ENCODE measurements around the gene ABCG4.
"Not testable (repeated sequence)": the region's sequence is repeated elsewhere in the genome, so short reads cannot be mapped to it uniquely, and the experiment has no call there.

ABCG4 gene

DNA sequence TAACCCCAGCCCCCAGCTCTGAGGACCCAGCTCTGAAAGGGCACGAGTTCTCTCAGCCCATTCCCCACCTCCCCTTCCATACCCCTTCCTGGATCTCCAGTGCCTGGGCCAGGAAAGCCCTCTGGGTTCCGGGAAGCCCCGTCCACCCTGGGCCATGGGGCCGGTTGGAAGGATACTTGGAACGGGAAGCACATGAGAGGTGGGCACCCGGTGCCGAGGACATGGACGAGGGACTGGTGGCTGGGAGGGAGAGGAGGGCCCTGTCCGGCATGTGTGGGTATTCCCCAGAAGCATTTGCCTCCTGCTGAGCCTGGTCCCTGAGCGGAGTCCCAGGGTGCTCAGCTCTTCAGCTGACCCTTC is 32.6 kb upstream of the ABCG4 start:
- DNase-seq = no peak

DNA sequence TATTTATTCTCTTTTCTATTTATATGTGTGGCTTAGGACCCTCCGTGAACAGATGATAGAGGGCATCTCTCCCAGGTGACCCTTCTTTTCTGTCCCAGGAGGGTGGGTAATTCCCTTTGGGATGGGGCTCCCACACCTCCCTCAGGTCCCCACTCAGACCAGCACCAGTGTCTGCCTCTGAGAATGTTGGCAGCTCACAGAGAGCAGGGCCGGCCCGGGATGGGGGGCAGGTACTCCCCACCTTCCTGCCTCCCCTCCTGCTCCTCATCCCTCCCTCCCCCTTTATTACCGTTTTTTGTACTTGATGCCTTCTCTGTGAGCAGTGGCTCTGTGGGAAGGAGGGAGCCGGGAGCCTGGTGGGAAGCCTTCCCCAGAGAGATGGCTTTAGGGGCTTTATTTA is 32.3 kb upstream of the ABCG4 start:
- no peak for DNase-seq

DNA sequence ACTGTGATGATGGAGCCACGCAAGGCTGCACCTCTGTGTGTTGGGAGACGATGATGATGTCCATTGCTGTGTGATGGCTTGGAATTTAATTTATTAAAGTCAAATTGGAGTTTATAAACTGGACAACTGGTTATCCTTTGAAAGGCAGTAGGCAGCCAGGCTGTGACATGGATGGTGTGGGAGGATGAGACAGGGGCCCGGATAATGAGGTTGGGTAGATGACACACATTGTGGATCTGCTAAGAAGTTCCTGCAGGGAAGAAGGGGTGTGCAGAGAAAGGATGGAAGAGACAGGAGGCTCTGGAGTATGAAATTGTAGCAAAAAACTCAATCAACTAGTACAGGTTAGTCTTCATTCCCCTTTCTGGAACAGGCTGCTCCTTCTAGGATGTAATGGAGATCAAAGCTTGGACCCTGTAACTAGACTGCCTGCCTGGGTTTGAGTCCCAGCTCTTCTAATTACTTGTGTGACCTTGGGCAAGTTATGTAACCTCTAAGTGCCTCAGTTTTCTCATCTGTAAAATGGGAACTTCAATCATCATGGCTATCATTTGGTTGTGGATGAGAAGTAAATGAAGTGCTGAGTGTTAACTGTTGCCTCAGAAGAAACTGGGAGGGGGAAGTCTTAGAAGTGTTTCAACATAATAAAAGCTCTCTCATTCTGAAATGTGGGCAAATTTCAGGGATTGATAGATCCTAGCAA is 31.7 kb upstream of the ABCG4 start:
- DNase-seq = no peak

DNA sequence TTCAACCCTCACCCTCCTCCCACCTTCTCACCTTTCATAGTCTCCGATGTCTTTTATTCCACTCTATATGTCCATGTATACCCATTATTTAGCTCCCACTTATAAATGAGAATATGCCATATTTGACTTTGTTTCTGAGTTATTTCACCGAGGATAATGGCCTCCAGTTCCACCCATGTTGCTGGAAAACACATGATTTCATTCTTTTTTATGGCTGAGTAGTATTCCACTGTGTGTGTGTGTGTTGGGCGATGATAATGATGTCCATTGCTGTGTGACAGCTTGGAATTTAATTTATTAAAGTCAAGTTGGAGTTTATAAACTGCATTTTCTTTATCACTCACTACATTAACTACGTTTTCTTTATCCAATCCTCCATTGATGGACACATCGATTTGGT is 30.6 kb upstream of the ABCG4 start:
- no peak for DNase-seq

DNA sequence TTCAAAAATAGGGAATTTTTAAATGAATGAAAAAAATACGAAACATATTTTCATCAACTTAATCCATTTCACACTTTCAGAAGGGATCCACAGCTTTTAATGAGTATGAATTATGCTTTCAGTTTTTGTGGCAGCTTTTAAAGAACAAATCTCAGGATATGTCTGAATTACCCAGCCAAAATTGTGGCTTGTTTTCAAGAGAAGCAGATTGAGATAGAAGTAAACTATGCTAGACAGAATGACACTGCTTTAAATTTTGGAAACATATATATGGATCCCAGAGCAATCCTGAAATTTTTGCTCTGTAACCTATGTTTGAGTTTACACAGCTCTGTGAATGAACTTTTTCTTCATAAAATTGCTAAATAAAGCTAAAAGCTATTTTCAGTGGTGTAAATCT is 29.9 kb upstream of the ABCG4 start:
- no peak for DNase-seq

DNA sequence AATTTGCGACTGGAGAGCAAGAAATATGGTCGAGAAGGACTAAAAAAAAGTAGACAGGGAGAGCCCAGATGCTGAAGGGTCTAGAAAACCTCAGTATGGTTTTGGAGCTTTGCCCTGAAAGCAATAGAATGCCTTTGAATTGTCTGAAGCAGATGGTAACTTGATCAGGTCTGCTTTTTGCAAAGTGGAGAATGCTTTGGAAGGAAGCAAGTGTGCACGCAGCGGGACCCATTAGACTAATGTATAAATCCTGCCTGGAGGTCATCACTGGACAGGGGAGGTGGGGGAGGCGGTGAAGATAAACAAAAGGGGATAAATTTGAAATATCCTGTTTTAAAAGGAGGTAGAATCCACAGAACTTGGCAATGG is 28.2 kb upstream of the ABCG4 start:
- no peak for DNase-seq

DNA sequence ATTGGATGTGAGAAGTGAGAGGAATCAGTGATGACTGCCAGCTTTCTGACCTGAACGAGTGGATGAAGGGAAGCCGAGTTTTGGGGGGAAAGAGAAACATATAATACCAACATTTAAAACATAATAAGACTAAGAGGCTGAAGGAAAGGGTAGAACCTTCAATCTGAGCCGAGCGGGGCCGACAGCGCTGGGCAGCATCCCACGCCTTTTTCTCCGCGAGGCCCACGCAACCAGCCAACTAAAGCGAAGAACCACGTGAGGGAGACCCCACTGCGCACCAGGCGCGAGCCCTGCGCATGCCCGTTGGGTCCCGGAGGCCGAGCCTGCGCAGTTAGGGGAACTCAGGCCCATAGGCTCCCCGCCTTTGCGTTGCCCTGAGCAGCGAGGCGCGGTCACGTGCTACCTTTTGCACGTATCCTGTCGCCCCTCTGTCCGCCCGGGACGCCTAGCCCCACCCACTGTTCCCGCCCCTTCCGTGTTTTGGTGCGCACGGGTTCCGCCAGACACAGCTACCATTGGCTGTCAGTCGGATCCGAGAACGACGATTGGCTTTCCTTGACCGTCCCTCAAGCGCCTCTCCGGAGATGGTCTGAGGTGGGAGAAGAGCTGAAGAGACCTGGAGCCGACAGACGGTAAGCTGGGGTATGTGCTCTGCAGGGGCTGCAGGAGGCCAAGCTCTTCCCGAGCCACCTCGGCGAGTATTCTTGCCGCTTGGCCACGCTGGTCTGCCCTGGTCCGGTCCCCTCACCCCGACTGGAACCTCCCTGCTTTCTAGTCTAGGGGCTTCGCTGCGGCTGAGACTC is 27.6 kb upstream of the ABCG4 start, which contains the start of gene HINFP:
Gene HINFP (plus strand): TSS at position 573 of the 803 bp plus-strand sequence. CDS start 5,365 bp downstream, outside the sequence.
- DNase-seq = peak; percentile 99 to 100 (median 100)

DNA sequence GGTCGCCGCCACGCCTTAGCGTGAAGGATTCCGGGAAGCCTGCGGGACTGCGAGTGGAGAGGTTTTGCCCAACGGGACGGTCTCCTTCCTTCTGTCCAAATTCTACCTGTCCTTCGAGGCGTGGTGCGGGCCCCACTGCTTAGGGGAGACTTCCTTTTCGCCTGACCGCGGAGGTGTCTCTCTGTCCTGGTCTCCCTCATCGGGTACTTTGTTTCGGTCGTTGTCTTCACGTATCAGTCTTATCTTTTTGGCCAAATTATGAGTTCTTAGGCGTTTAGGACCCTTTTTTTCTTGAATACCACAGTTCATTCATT is 27.1 kb upstream of the ABCG4 start:
- no peak for DNase-seq

DNA sequence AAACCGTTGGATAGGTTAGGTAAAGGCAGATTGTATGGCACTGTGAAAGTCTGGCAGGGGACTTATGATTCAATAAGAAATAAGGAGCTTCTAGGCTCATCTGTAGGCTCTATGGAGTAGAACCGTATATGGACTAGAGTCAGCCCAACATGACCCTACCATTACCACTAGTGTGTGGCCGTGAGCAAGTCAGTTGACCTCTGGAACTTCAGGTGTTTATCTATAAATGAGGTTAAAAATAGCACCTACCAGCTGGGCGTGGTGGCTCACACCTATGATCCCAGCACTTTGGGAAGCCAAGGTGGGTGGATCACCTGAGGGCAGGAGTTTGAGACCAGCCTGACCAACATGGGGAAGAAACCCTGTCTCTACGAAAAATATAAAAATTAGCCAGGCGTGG is 23.0 kb upstream of the ABCG4 start:
- no peak for DNase-seq

DNA sequence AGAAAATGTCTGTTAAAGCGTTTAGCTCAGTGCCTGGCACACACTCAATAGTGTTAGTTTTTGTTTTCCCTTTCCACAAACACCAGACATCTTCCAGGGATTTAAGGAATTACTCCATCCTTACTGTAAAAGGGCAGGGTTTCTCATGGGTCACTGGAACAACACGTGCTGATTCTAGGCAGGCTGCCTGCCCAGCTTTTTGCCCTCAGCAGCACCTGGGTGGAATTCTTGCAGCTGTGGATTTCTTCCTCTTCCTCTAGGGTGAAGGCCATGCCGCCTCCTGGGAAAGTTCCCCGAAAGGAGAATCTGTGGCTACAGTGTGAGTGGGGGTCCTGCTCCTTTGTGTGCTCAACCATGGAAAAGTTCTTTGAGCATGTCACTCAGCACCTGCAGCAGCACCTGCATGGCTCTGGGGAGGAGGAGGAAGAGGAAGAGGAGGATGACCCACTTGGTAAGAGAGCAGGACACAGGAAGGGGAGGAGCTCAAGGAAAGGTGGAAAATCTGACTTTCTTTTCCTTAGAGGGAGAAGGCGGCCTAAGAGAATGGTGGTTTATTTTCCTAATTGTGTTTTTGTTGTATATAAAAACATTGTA is 22.1 kb upstream of the ABCG4 start:
- DNase-seq = no peak

DNA sequence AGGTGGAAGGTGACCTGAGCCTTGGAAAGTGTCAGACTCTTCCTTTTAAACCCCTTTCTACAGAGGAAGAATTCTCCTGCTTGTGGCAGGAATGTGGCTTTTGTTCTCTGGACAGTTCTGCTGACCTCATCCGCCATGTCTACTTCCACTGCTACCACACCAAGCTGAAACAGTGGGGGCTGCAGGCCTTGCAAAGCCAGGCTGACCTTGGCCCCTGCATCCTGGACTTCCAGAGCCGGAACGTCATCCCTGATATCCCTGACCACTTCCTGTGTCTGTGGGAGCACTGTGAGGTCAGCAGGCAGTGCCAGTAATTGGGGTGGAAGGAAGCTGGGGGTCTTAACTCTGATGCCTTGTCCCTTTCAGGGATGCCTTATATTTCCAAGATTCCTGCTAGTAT is 18.2 kb upstream of the ABCG4 start:
- no peak for DNase-seq

DNA sequence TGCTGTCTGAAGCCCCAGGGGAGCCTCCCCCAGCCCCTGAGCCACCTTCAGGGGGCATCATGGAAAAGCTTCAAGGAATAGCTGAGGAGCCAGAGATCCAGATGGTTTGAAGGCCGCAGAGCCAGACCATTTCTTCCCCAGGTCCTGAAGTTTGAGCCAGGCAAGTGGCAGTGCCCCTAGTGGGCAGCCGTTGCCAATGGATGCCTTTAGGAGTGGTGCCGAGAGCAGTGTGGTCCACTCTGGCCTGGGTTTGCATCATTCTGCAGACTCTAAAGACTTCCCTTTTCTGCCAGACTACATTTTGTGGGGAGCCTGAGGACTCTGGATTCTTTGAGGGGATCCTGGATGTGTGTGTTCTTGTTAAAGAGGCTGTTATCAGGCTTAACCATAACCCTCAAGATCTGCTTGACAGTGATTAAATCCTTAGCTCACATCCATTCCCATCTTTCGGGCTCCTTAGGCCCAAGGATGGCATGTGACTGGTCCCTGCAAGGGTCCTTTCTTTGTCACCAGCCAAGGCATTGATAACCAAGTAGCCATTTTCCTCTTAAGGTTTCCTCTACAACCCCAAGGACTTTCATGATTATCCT is 14.4 kb upstream of the ABCG4 start:
- no peak for DNase-seq

DNA sequence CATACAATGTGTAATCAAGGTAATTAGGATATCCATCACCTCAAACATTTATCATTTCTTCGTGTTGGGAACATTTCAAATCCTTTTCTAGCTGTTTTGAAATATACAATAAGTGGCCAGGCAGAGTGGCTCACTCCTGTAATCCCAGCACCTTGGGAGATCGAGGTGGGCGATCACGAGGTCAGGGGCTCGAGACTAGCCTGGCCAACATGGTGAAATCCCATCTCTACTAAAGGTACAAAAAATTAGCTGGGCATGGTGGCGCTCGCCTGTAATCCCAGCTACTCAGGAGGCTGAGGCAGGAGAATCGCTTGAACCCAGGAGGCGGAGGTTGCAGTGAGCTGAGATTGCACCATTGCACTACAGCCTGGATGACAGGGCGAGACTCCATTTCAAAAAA is 9.6 kb upstream of the ABCG4 start:
- DNase-seq = not testable (repeated sequence)

DNA sequence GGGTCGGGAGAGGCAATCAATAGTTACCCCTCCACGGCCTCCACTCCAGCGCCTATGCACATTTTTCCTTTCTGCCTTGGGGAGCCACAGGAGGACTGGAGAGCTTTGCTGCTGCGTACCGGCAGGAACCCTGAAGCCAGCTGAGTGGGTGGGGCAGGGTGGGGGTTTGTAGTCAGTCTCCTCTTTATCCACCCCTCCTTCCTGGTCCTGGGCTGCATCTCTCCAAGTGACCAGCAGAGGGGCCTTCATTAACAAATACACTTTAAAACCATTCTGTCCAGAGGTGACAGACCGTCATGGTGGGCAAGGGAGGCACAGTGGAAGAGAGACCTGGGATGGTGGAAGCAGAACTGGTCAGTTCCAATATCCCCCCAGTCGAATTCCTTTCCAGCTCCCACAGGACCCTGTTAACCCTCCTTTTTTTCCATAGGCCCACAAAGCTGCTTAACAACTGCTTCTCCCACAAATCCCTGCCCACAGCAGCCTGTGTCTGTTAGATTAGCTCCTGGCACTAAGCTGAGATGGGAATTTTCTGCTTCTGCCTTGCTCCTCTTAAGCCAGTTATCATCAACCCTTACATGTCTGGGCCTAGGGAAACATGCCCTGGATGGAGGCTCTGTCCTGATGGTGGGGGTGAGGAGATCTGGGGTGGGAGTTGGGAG is 3.9 kb upstream of the ABCG4 start:
- DNase-seq = peak in 1 of 5 experiments; percentile 38

DNA sequence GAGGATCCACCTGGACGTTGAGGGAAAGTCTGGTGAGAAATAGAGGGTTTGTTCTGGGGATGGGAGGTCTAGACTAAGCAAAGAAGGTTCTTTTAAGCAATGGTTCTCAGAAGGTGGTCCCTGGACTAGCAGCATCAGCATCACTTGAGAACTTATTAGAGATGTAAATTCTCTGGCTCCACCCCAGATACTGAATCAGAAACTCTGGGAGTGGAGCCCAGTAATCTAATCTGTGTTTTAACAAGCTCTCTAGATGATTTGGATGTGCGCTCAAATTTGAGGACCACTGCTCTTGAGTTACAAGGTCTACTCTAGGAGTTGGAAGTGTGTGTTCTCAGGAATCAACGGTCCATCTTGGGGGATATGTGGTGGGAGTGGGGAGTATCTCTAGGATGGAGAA is 3.3 kb upstream of the ABCG4 start:
- DNase-seq = no peak

DNA sequence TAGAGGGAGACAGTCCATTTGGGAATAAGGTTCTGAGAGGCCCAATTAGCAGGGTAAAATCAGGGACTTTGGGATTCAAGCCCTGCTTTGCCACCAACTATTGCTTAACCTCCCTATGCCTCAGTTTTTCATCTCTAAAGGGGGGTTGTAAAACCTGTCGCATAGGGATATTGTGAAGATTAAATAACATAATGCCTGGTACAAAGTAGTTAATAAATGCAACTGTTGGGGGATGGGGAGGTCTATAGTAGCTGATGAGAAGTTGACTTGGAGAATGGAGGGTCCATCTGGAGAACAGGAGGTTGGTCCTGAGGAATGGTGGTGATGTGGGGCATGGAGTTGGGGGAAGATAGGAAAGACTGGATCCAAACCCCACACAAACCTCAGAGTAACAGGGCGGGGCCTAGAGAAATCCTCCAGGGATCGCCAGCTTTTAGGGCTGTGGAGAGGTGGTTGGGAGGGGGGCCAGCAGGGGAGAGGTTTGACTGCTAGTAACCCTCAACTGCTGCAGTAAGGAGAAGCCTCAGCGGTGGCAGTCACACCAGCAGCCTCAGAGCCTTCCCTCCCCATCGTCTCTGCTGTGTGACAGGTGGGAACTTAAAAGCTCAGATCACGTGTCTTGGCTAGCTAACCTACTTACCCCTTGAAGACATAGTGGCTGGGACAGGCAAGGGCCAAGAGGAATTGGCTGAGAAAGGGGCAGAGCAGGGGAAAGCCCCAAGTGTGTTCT is 1.1 kb upstream of the ABCG4 start:
- DNase-seq = peak in 1 of 5 experiments; percentile 21

DNA sequence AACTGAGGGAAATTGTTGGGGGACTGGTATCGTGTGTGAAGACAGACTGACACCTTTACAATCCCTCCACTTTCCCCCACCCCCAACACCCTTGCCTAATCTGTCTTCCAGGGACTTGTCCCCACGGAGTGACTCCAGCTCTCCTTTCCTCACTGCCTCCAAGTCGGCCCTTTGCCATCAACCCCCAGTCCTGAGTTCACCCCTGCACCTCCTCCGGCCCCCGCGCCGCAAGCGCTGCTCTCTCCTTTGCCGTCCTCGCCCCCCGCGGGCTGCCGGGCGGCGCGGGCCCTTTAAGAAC is 183 bp upstream of the ABCG4 start:
- DNase-seq = no peak

DNA sequence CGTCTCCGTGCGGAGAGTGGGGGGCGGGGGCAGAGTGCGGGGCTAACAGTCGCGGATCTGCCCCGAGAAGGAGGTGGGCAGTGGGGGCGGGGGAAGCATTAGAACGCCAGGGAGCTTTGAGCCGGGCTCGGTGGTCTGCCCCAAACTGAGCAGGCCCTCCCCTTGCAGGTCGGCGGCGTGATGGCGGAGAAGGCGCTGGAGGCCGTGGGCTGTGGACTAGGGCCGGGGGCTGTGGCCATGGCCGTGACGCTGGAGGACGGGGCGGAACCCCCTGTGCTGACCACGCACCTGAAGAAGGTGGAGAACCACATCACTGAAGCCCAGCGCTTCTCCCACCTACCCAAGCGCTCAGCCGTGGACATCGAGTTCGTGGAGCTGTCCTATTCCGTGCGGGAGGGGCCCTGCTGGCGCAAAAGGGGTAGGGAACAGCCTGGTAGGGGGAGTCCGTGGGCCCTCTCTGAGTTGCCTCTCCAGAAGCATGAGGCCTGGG is 979 bp downstream of the ABCG4 start:
- DNase-seq = no peak

DNA sequence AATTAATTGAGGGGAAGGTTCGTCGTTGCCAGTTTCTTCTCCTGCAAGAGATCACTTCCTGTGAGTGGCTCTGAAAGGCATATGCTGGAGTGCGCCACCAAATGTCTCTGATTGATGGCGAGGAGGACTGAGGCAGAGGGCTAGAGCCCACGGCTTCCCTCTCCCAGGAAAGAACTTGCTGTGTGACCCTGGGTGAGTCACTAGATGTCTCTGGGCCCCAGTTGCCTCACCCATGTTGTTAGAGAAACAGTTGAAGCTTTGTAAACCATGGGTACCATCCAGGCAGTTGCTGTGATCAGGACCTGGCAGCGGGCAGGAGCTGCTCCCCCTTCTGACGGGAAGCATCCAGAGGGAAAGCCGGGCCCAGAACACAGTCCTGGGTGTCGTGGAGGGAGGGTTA is 3.2 kb downstream of the ABCG4 start:
- peak in 1 of 5 experiments; percentile 9 for DNase-seq

DNA sequence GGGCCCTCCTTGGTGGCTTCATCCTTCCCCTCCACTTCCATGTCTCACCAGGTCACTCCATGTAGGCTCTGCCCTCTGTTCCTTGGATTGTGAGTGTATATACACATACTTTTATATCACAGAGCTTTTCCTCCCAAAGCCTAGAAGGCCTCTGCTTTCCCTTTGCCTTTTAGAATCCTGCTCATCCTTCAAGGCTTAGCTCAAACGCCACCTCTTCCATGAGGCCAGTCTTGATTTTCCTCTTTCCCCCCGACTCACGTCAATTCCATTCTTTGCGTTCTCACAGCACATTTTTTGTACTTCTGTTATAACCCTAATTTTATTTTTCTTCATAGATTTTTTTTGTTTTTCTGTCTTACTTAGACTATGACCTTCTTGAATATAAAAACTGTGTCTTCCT is 3.8 kb downstream of the ABCG4 start:
- DNase-seq = no peak

DNA sequence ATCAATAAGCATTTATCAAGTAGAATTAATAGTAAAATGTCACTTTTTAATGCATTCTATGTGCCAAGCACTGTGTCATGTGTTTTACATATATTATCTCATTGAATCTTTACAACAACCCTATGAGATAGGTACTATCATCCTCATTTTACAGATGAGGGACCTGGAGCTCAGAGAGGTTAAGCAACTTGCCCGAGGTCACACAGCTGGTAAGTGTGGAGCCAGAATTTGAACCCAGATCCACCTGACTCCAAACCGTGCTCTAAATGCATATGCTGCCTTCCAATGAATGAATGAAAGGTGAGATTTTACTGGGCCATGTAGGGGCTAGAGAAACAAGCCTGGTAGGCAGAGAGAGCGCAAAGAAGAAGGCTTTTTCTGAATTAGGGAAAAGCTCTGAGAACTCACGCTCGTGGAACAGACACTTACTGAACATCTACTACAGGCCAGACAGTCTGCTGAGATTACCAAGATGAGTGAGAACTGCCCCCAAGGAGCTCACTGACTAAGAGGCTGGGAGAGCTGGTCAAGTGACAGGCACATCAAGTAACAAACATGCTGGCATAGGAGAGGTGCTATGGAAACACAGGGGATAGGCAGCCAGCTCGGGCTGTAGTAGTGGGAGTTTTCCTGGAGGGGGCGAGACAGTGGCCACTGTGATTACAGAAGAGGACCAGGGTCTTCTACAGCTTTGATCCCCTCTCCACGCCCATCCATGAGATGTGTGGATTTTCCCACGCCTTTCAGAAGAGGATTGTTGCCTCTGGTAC is 4.4 kb downstream of the ABCG4 start:
- DNase-seq = no peak

DNA sequence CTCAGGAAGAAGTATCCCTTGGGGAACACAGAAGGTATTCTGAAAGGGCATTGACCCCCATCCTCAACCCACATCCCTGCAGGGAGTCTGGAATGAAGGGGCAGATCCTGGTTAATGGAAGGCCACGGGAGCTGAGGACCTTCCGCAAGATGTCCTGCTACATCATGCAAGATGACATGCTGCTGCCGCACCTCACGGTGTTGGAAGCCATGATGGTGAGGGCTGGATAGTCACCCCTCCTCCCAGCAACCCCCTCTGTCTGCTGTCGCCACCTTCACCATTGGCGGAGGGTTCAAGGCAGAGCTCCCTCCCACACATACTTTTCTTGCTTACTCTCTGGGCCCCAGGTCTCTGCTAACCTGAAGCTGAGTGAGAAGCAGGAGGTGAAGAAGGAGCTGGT is 5.3 kb downstream of the ABCG4 start:
- no peak for DNase-seq
